GM19351 (cell line): Measurements from ENCODE around the gene TBC1D10B.
"Not testable (repeated sequence)": the region's sequence is repeated elsewhere in the genome, so short reads cannot be mapped to it uniquely, and the experiment has no call there.

Experiments used
- ATAC-seq: cut with Tn5 transposase; IDR thresholded peaks from one replicate; pipeline ENCODE4 v1.9.1; 2021; ENCODE audit warnings: mild to moderate bottlenecking, moderate library complexity; ENCODE audit not compliant: unreplicated experiment

TBC1D10B gene

DNA sequence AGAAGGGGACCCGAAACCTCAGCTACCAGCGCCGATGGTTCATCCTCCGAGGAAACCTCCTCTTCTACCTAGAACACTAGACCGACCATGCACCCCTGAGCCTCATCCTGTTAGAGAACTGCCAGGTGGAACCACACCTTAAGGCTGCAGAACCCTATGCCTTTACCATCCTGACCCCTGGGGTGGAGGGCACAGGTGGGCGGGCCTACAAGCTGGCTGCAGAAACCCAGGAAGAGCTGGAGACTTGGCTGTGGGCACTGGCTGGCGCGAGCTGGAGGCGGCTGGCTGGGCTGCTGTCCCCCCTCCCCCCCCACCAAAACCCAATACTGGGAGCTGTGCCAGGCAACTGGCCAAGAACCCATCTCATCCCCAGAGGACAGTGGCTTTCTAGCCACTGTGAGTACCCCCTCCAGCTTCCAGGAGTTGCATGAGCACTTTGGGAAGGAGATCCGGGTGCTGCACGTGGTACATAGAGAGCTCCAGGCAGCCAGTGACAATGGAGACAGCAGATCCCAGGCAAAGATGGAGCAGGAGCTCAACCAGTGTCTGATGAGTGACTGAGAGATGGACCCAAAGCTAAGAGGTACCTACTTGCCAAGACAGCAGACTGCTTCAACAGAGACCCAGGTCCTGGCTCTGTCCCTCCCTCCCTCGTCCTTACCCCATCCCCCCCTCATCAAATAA is 13.8 kb downstream of the TBC1D10B start:
- no peak for ATAC-seq

- ATAC-seq = no peak
These were observed 14.4 kb downstream of the TBC1D10B start for GRCh38 chr16:30355954-30356308.

GRCh38 chr16:30355144-30355953 is 14.9 kb downstream of the TBC1D10B start, which contains the start of gene CD2BP2:
CD2BP2 (minus strand) TSS chr16:30355308; CDS start chr16:30354681, 627 bp downstream.
- ATAC-seq = peak; percentile 71

- peak; percentile 14 for ATAC-seq
These were observed 15.7 kb downstream of the TBC1D10B start for GRCh38 chr16:30354423-30355143.

DNA sequence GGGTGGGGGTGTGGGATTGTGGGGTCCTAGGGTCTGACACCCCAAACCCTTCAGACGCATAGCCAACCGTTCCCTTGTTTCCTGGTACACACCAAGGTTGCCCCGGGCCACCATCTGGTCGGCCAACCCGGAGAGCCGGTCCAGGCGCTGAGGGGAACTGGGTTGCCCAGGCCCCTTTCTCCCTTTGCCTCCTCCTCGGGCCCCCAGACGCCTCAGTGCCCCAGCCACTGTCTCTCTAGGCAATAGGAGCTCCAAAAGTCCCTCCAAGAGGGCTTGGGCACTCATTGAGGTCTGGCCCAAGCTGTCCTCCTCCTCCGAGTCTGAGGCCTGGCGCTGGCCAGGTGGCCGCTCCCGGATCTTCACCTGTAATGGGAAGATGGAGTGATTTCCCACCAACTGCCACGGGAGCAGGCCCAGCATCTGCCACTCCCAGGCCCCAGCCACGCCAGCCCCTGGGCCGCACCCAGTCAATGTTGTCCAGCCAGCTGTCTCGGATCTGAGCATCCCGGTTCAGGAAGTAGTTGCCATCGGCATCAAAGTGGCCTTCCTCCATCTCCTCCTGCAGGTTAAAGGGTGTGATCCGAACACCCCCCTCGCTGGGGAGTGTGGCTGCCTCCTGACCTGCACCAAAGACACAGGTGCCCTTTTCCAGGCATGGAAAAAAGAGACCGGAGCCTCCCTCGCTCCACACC is 16.7 kb downstream of the TBC1D10B start:
- no peak for ATAC-seq

GRCh38 chr16:30352488-30353401 is 17.5 kb downstream of the TBC1D10B start:
- no peak for ATAC-seq

- ATAC-seq = no peak
These were observed 18.5 kb downstream of the TBC1D10B start for GRCh38 chr16:30351586-30352419.

DNA sequence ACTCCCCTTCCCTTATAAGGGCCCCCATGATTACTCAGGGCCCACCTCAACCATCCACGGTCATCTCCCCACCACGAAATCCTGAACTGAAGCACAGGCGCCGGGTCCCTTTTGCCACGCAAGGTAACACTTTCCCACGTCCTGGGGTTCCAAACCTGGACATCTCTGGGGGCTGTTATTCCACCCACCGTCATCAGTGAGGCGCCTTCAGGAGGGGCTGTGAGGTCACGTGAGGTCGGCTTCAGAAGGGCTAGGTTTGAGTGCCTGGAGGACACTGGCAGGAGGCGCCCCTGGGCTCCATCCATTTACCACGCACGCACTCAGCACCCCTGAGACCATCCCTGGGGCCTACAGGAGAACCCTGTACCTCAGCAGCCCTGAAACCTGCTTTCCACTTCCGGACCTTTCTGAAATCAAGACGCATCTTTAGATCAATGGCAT is 19.3 kb downstream of the TBC1D10B start:
- no peak for ATAC-seq

DNA sequence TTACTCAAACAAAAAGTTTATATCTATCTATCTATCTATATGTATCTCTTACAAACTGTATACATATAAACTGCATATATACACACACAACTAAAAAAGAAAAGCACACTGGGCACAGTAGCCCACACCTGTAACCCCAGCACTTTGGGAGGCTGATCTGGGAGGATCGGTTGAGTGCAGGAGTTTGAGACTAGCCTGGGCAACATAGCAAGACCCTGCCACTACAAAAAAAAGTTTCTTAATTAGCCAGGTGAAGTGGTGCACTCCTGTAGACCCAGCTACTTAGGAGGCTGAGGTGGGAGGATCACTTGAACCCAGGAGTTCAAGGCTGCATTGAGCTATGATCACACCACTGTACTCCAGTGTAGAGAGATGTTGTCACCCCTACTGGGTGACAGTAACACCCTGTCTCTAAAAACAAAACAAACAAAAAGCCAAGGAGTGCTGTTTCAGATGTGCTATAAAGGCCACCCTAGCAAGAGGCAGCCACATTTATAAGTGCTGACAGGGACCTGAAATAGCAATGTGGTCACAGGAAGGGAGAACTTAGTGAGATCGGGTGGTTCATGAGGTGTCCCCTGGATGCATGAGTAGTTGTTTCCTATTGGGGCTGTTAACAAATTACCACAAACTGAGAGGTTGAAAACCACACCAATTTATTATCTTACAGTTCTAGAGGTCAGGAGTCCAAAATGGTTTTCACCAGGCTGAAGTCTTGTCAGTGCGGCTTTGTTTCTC is 20.0 kb downstream of the TBC1D10B start:
- ATAC-seq = peak; percentile 57

DNA sequence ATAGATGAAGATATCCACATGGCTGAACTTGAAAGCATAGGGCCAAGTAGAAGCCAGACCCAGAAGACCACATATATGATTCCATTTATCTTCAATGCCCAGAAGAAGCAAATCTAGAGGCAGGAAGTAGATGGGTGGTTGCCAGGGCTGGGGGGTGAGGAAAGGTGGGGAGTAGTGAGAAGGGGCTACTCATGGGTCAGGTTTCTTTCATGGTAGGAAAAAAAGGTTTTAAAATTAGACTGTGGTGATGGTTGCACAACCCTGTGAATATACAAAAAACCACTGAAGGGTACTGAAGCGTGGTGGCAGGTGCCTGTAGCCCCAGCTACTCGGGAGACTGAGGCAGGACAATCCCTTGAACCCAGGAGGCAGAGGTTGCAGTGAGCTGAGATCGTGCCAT is 20.6 kb downstream of the TBC1D10B start:
- no peak for ATAC-seq

DNA sequence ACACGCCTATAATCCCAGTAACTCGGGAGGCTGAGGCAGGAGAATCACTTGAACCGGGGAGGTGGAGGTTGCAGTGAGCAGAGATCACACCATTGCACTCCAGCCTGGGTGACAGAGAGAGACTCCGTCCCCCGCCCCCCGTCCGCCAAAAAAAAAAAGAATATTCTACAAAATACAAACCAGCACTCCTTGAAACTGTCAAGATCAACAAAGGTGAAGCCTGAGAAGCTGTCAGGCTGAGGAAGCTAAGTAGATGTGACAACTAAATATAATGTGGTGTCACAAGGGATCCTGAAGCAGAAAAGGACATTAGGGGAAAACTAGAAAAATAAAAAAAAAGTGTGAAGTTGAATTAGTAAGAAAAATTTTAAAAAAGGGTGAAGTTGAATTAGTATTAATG is 21.4 kb downstream of the TBC1D10B start:
- ATAC-seq = no peak

DNA sequence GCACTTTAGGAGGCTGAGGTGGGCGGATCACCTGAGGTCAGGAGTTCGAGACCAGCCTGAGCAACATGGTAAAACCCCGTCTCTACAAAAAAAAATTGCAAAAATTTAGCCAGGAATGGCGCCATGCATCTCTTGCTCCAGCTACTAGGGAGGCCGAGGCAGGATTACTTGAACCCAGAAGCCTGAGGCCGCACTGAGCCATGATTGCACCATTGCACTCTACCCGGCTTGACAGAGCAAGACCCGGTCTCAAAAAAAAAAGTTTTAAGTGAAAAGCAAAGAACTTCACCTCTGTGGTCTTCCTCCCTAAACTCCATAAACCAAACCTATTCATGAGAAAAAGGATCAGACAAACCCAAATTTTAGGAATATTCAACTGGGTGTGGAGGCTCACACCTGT is 22.2 kb downstream of the TBC1D10B start:
- no peak for ATAC-seq

DNA sequence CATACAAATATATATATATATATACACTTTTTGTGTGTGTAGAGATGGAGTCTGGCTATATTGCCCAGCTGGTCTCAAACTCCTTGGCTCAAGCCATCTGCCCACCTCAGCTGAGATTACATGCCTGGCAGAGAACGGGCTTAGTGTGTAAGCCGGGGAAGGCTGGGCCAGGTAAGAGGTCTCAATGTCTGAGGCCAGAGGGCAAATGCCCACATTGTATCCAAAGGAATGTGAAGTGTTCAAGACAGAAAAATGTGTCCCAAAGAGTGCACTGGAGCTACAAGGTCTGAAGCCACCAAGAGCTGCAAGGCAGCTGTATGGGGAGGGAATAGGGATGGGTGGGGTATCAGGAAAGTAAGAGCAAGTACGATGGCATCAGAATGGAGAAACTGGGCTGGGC is 24.0 kb downstream of the TBC1D10B start:
- ATAC-seq = no peak

DNA sequence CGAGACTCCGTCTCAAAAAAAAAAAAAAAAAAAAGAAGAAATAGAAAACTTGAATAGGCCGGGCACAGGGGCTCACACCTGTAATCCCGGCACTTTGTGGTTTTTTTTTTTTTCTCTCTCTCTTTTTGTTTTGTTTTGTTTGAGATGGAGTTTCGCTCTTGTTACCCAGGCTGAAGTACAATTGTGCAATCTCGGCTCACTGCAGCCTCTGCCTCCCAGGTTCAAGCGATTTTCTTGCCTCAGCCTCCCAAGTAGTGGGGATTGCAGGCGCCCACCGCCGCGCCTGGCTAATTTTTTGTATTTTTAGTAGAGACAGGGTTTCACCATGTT is 26.8 kb downstream of the TBC1D10B start:
- not testable (repeated sequence) for ATAC-seq

- ATAC-seq = no peak
These were observed 27.4 kb downstream of the TBC1D10B start for GRCh38 chr16:30342751-30343490.

DNA sequence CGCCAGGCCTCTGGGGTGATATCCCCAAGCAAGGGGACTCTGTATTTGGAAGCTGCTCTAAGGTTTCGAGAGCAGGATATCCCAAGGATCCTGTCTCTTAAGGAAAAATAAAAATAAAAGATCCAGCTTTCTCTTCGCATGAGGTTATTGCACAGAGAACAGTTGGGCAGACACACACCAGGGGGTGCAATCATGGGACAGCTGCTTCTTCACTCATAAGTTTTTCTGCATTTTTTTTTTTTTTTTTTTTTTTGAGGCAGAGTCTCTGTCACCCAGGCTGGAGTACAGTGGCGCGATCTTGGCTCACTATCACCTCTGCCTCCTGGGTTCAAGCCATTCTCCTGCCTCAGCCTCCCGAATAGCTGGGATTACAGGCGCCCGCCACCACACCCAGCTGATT is 28.3 kb downstream of the TBC1D10B start:
- ATAC-seq = not testable (repeated sequence)

DNA sequence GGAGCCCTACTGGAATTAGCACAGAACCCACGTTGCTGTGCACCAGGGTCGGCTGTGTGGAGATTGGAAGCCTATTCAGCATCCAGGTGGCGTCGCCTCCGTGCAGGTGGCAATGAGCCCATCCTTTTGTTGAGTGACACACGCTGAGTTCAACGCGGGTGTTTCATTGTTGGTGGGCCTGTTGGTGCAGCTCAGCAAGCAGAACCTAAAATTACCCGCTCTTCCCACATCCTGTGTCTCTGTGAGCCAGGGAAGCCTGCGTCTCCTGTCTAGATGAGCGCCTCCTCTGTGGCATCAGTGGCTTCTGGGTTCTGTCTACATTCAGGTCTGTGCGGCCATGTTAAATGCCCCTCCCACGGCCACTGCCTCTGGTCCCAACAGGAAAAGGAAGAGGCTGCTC is 29.7 kb downstream of the TBC1D10B start:
- no peak for ATAC-seq

DNA sequence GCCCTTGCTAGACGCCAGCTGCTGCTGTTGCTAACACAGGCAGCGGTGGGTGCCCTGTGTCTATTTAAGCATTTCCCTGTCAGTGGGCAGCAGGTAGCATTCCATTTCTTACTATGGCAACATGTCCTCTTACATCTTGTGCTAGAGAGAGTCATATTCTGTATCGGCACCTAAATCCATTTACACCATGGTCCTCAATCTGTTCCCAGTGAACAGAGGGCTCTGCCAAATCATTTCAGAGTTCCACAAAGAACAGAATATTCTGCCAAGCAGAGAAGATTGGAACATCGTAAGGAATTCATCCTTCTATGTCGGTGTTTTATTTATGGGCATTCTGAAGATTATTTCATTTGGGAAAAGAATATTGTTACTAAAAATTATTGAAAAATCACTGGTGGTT is 31.6 kb downstream of the TBC1D10B start:
- ATAC-seq = not testable (repeated sequence)
